Osteocyte (in vitro differentiated cells): ENCODE data around the gene UPK3A. TPM values are rescaled to one million over a fixed set of nuclear protein-coding genes. Genes with fewer than 3 reads are reported as not detected.
"Not testable (repeated sequence)": the region's sequence is repeated elsewhere in the genome, so short reads cannot be mapped to it uniquely, and the experiment has no call there.

Source experiments
- DNase-seq: peaks from one replicate; pipeline ENCODE4 v3.0.0; 2021; ENCODE audit warnings: mixed read lengths; ENCODE audit not compliant: unreplicated experiment; ENCODE audit errors: extremely low spot score
- H3K27ac Mint-ChIP-seq: one replicate; pipeline ENCODE4 v1.8.0; 2021; ENCODE audit warnings: mild to moderate bottlenecking, mixed read lengths; ENCODE audit not compliant: unreplicated experiment
- H3K27me3 Mint-ChIP-seq: one replicate; pipeline ENCODE4 v1.8.0; 2021; ENCODE audit warnings: mixed read lengths; ENCODE audit not compliant: unreplicated experiment
- H3K36me3 Mint-ChIP-seq: one replicate; pipeline ENCODE4 v1.8.0; 2021; ENCODE audit warnings: mixed read lengths; ENCODE audit not compliant: unreplicated experiment
- H3K4me1 Mint-ChIP-seq: one replicate; pipeline ENCODE4 v1.8.0; 2021; ENCODE audit warnings: mixed read lengths; ENCODE audit not compliant: unreplicated experiment
- H3K4me3 Mint-ChIP-seq: one replicate; pipeline ENCODE4 v1.8.0; 2021; ENCODE audit warnings: mild to moderate bottlenecking, moderate library complexity, mixed read lengths; ENCODE audit not compliant: unreplicated experiment
- H3K9me3 Mint-ChIP-seq: one replicate; pipeline ENCODE4 v1.8.0; 2021; ENCODE audit warnings: mixed read lengths; ENCODE audit not compliant: unreplicated experiment
- total RNA-seq: library from RNA; stranded (reverse); gene quantifications from 2 replicates; pipeline ENCODE4 v1.2.1, GENCODE V29; 2021
- TF ChIP-seq, protein P1 (sequence below): fragments of 200-600 bp; sonication (generic); IDR thresholded peaks from 2 replicates; pipeline ENCODE4 v1.5.0; 2021; ENCODE audit warnings: antibody characterized with exemption, mild to moderate bottlenecking, moderate library complexity

UPK3A gene
- total RNA-seq, 1 donor from 2014 or later: not detected

DNA sequence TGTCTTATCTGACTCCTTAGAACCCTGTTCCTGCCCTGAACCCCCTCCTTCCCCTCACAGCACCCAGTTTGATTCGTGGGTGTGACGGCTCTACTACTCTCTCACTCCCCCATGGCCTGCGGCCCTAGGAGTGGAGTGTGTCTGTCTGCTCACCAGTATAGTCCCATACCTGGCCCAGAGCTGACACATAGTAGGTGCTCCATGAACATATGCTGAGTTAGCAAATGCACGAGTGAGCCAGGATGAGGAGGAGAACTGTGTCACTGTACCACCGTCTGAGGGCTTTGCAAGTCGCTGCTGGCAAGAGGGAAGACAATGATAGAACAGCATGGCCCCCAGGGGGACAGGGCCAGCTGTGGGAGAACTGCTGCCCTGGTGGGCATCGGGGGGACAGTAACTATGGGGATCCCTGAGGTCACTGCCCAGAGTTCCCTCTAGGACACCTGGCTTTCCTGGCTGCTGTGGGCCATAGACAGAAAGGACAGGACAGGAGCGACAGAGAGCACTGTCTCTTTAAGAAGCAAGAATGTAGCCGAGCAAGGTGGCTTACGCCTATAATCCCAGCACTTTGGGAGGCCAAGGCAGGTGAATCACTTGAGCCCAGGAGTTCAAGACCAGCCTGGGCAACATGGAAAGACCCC is 24.9 kb upstream of the UPK3A start:
- TF ChIP-seq, protein P1, sequence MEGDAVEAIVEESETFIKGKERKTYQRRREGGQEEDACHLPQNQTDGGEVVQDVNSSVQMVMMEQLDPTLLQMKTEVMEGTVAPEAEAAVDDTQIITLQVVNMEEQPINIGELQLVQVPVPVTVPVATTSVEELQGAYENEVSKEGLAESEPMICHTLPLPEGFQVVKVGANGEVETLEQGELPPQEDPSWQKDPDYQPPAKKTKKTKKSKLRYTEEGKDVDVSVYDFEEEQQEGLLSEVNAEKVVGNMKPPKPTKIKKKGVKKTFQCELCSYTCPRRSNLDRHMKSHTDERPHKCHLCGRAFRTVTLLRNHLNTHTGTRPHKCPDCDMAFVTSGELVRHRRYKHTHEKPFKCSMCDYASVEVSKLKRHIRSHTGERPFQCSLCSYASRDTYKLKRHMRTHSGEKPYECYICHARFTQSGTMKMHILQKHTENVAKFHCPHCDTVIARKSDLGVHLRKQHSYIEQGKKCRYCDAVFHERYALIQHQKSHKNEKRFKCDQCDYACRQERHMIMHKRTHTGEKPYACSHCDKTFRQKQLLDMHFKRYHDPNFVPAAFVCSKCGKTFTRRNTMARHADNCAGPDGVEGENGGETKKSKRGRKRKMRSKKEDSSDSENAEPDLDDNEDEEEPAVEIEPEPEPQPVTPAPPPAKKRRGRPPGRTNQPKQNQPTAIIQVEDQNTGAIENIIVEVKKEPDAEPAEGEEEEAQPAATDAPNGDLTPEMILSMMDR: no peak
- Mint-ChIP-seq H3K27ac (no peak overlapping the region), H3K4me1 (peaks cover 11% of the 10 kb centered on the region), H3K9me3 (no peaks in the 10 kb centered on the region), H3K27me3 (no peaks in the 10 kb centered on the region), H3K36me3 (no peaks in the 10 kb centered on the region), H3K4me3 (no peak overlapping the region)
- no peak for DNase-seq

DNA sequence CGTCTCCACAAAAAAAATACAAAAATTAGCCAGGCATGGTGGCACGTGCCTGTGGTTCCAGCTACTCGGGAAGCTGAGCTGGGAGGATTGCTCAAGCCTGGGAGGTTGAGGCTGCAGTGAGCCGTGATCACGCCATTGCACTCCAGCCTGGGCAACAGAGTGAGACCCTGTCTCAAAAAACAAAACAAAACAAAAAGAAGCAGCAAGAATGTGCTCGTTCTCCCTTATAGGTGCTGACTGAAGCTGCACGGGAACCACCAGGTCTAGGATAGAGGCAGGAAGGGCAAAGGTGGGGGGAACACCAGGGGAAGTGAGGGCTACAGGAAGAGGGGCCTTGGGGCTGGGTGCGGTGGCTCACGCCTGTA is 24.4 kb upstream of the UPK3A start:
- H3K9me3 Mint-ChIP-seq, H3K4me3 Mint-ChIP-seq: not testable (repeated sequence)
- H3K4me1 Mint-ChIP-seq: peaks cover 11% of the 10 kb centered on the region

DNA sequence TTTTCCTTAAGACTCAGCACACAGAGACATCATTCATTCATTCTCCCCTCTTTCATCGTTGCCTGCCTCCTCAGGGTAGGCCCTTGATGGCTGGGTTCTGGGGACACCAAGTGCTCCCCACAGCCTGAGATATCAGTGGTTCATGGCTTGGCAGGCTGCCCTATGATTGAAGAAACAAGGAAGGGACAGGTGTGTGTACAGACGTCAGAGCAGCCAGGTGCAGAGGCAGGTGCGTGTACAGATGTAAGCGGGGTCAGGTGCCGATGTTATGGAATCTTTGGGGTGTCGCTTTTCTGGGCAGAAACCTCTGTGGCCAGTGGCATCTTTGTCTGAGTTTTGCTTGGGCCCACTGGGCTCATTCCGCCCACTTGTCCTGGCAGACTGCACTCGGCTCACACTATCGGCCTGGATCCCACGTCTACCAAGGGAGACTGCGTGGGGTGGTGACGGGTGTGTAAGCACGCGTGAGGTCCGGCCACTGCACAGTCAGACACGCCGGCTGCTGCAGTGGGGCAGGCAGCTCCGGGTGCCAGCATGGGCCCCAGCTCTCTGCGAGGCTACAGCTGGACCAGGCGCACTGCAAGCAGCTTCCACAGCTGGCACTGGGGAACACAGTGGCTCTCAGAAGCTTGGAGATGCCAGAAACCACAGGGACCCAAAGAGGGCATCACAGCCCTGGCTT is 23.2 kb upstream of the UPK3A start:
- TF ChIP-seq, protein P1: no peak
- DNase-seq: no peak
- Mint-ChIP-seq H3K27ac (no peak overlapping the region), H3K4me3 (no peak overlapping the region), H3K4me1 (peaks cover 11% of the 10 kb centered on the region), H3K36me3 (no peaks in the 10 kb centered on the region), H3K27me3 (no peaks in the 10 kb centered on the region), H3K9me3 (no peaks in the 10 kb centered on the region)

More for the DNA sequence above, 24.4 kb upstream of the UPK3A start:
- not testable (repeated sequence) for DNase-seq, H3K27ac Mint-ChIP-seq, H3K27me3 Mint-ChIP-seq, H3K36me3 Mint-ChIP-seq

DNA sequence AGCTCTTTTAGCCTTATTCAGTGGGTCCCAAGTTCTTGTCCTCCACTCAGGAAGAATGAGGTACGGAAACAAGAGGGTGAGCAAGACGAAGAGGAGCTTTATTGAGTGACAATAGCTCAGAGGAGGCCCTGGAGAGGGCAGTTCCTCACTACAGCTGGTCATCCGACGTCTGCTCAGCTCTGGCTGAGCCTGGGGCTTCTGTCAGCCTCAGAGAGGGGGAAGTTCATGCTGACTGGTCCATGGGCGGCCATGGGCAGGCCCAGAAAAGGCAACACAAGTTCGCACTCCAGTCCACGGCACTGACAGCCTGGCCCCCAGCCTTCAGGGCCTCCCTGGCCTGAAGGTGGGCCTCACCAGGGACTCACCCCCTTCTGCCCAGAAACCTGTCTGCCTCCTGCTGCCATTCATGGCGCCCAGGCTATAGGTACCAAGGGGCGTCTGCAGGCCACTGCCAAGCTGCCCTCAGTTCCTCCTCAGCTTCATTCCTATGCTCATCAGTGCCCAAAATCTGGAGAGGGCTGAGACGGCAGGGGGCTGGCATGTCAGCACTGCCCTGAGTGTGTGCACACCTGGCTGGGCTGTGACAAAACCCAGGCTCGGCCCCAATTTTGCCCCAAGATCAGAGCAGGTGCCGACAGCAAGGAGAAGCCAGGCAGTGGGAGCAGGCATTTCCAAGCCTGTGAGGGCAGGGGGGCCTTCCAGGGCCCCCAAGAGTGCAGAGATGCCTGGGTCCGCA is 22.4 kb upstream of the UPK3A start:
- no peak for DNase-seq
- no peaks in the 10 kb centered on the region for H3K9me3 Mint-ChIP-seq
- H3K4me1 Mint-ChIP-seq: peaks cover 11% of the 10 kb centered on the region
- TF ChIP-seq, protein P1: no peak
- no peaks in the 10 kb centered on the region for H3K27me3 Mint-ChIP-seq
- H3K36me3 Mint-ChIP-seq: no peaks in the 10 kb centered on the region
- no peak overlapping the region for H3K4me3 Mint-ChIP-seq
- H3K27ac Mint-ChIP-seq: no peak overlapping the region

DNA sequence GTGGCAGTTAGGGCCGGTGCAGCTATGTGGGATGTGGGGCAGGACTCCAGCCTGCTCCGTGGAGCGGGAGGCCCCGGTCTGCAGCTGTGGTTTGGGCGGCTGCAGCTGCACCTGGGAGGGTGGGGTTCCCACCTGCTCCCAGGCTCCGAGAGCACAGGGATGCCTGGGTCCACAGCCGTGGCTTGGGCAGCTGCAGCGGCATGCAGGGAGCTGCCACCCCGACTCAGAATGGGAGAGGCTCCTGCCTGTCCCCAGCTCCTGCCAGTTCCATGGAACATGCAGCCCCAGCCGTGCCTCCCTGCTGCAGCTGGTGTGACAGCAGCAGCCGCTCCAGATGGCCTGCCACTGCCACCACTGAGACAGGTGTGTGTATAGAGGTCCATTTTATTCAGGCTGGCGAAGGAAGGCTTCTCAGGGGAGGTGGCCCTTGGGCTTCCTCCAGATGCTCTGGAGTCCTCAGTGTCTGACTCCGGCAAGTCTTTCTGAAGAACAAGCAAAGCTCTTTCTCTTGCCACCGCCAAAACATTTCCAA is 21.8 kb upstream of the UPK3A start:
- no peak overlapping the region for H3K4me3 Mint-ChIP-seq
- DNase-seq: no peak
- no peaks in the 10 kb centered on the region for H3K36me3 Mint-ChIP-seq
- peaks cover 11% of the 10 kb centered on the region for H3K4me1 Mint-ChIP-seq
- no peak overlapping the region for H3K27ac Mint-ChIP-seq
- no peaks in the 10 kb centered on the region for H3K9me3 Mint-ChIP-seq
- H3K27me3 Mint-ChIP-seq: no peaks in the 10 kb centered on the region
- TF ChIP-seq, protein P1: no peak
